Right atrium auricular region (tissue), 2 donors: ENCODE results near the gene MAOB. TPM values are rescaled to one million over a fixed set of nuclear protein-coding genes. Genes with fewer than 3 reads are reported as not detected.

Source experiments
- DNase-seq: peaks from one replicate; pipeline ENCODE4 v3.0.0-alpha.2; 2019; ENCODE audit warnings: low spot score
- H3K27ac ChIP-seq, 2 donors: fragments of 200-600 bp; sonication (generic); 1 replicate in 1 of 2; 2 replicates in 1 of 2; pipeline ENCODE4 v1.5.1; 2016 to 2019
- H3K27me3 ChIP-seq, 2 donors: fragments of 200-600 bp; sonication (generic); one replicate each; pipeline versions ENCODE4 v1.5.1 to v1.6.0; 2017 to 2019
- H3K36me3 ChIP-seq: fragments of 200-600 bp; sonication (generic); one replicate; pipeline ENCODE4 v1.5.1; 2016
- H3K4me1 ChIP-seq, 2 donors: fragments of 200-600 bp; sonication (generic); one replicate each; pipeline versions ENCODE4 v1.5.1 to v1.6.0; 2017 to 2019
- H3K4me3 ChIP-seq, 2 donors: fragments of 200-600 bp; sonication (generic); 1 replicate in 1 of 2; 2 replicates in 1 of 2; pipeline ENCODE4 v1.5.1; 2017 to 2019; ENCODE audit warnings: mild to moderate bottlenecking in 1 of 2, moderate library complexity in 1 of 2
- H3K9me3 ChIP-seq, 2 donors: fragments of 200-600 bp; sonication (generic); one replicate each; pipeline ENCODE4 v1.5.1; 2019
- total RNA-seq, 2 donors: library from RNA; depleted of rRNA; stranded (reverse); fragments of >200 nt; gene quantifications; one replicate each; pipeline ENCODE4 v1.1.0, GENCODE V29; 2016
- TF ChIP-seq, protein P1 (sequence below), 2 donors: fragments of 200-600 bp; sonication (generic); IDR thresholded peaks; one replicate each; pipeline ENCODE4 v1.5.1; 2019; ENCODE audit warnings: antibody characterized with exemption in 2 of 2

The MAOB gene
- total RNA-seq, 2 donors from 2014 or later, result 21.0 to 64.3 TPM

DNA sequence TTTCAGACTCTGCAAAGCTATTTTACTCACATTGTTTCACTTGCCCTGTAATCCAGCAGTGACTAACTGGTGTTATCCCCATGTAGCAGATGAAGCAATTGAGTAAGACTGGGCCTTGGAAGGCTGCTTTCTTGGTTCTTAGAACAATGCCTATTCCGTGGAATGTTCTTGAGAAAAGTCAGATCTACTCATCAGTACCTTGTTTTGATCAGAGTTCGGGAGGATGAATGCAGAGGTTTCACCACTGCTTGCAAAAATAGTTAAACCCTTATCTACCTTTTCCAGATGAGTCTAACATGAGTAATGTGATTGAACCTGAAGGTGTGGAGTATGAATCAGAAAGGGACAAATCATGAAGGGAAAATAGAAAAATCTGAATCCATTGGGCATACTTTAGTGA, 1.8 kb downstream of the MAOB start:
- TF ChIP-seq, protein P1, sequence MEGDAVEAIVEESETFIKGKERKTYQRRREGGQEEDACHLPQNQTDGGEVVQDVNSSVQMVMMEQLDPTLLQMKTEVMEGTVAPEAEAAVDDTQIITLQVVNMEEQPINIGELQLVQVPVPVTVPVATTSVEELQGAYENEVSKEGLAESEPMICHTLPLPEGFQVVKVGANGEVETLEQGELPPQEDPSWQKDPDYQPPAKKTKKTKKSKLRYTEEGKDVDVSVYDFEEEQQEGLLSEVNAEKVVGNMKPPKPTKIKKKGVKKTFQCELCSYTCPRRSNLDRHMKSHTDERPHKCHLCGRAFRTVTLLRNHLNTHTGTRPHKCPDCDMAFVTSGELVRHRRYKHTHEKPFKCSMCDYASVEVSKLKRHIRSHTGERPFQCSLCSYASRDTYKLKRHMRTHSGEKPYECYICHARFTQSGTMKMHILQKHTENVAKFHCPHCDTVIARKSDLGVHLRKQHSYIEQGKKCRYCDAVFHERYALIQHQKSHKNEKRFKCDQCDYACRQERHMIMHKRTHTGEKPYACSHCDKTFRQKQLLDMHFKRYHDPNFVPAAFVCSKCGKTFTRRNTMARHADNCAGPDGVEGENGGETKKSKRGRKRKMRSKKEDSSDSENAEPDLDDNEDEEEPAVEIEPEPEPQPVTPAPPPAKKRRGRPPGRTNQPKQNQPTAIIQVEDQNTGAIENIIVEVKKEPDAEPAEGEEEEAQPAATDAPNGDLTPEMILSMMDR (IDR thresholded peaks at IDR 0.05), result no peak
- Histone ChIP-seq H3K9me3 (no peaks in the 10 kb centered on the region), H3K4me1 (peaks cover 0 to 9% of the 10 kb centered on the region in 2 donors), H3K36me3 (no peaks in the 10 kb centered on the region), H3K27ac (no peak overlapping the region), H3K4me3 (no peak overlapping the region), H3K27me3 (no peaks in the 10 kb centered on the region)
- DNase-seq, result no peak

DNA sequence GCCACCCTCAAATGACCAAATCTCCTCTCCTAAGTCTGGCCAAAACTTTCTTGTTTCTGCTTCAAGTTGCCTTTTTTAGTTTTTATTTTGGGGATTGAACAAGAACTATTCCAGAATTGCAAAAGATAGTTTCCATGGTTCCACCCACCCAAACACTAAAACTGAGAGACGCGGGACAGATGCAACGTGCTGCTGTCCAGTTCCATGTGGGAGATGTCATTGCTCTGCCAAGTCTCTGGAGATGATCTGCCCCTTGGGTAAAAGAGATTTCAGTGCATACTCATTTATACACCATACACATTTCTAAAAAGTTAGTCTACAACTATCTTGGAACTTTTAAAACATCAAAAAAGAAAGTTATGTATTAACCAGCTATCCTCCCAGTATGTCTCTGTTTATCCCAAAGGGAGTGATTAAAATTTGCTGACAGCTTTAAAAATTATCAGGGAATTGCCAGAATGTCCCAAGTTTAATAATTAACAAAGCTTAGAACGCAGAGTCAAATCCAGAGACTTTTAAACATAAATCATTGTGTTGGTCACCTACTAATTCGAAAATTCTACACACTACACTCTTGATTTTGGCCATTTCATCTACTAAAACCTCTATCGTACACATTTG, 3.2 kb downstream of the MAOB start:
- H3K4me3 ChIP-seq, result no peak overlapping the region
- no peak overlapping the region for H3K27ac ChIP-seq

DNA sequence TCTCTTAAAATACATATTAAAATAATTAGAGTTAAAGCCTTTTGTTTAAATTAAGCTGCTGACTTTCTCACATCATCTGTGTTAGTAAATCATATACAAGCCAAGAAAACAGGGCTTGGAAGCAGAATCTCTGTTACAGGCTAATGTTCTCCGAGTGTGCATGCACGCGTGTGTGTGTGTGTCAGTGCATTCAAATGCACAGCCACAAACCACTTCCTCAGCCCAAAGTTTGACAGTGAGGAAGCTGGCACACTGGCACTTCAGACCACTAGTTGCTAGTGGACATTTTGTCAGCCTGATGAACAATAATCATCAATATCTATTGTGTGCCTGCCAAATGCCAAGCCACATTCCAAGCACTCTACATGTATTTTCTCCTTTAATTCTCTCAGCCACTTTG, 5.6 kb downstream of the MAOB start:
- H3K27ac ChIP-seq, result no peak overlapping the region
- H3K9me3 ChIP-seq, result peaks cover 0 to 12% of the 10 kb centered on the region in 2 donors
- H3K4me3 ChIP-seq, result no peak overlapping the region
- H3K4me1 ChIP-seq, result peaks cover 0 to 9% of the 10 kb centered on the region in 2 donors
- H3K27me3 ChIP-seq, result no peaks in the 10 kb centered on the region
- TF ChIP-seq, protein P1 (IDR thresholded peaks at IDR 0.05), result no peak
- DNase-seq, result no peak
- no peaks in the 10 kb centered on the region for H3K36me3 ChIP-seq

More for the DNA sequence above, 3.2 kb downstream of the MAOB start:
- H3K4me1 ChIP-seq, result peaks cover 0 to 9% of the 10 kb centered on the region in 2 donors
- H3K9me3 ChIP-seq, result no peaks in the 10 kb centered on the region
- no peaks in the 10 kb centered on the region for H3K36me3 ChIP-seq
- DNase-seq, result no peak
- TF ChIP-seq, protein P1 (IDR thresholded peaks at IDR 0.05), result no peak
- H3K27me3 ChIP-seq, result no peaks in the 10 kb centered on the region

DNA sequence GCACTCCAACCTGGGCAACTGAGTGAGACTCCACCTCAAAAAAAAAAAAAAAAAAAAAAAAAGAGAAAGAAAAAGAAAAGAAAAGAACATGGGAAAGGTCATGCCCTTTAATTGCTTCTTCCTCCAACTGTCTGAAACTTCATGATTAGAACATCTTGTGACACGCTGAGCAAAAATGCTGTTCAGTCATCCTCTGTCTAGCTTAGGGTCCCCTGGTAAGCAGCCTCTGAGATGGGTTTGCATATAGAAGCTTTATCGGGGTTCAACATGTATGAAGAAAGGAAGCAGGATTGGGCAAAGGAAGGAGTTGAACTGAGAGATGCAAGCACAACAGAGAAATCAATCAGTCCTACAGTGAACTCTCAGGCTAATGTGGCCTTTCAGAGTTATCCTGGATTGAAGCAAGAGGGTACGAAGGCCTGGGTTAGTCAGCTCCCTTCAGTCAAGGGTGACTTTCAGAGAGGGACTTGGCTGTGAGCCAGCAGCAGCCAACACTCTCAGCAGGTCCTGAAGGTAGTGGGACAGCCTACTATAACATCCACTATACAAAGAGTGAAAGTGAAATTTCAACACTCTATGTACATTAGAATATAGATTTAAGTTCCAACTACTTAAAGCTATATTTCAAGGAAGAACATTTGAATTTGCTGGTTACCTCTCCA, 11.4 kb downstream of the MAOB start:
- no peaks in the 10 kb centered on the region for H3K4me1 ChIP-seq
- peak overlapping the region in 1 of 2 donors; percentile 45 for H3K27ac ChIP-seq
- DNase-seq, result no peak
- H3K36me3 ChIP-seq, result no peaks in the 10 kb centered on the region
- H3K4me3 ChIP-seq, result no peak overlapping the region
- TF ChIP-seq, protein P1 (IDR thresholded peaks at IDR 0.05), result no peak
- no peaks in the 10 kb centered on the region for H3K27me3 ChIP-seq
- peaks cover 0 to 12% of the 10 kb centered on the region in 2 donors for H3K9me3 ChIP-seq

DNA sequence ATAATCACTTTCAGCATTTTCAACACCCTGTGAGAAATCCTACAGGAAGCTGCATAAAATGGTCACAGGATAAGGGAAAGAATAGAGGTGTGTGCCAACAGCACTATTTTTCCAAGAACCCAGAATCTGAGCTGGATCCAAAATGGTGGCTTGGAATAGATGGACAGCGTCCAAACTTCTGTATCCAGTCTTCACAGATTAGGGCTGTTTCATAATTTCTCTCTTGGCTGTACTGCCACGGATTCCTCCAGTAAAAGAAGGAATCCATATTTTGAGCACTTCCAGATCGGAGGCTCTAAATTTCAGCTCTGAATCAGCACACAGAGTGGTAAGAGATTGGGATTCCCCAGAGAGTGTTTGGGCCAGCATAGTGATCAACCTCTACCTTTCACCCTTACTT, 12.2 kb downstream of the MAOB start:
- Histone ChIP-seq H3K4me1 (no peaks in the 10 kb centered on the region), H3K36me3 (no peaks in the 10 kb centered on the region), H3K9me3 (peaks cover 0 to 12% of the 10 kb centered on the region in 2 donors), H3K4me3 (no peak overlapping the region), H3K27ac (peak overlapping the region in 1 of 2 donors; percentile 27), H3K27me3 (no peaks in the 10 kb centered on the region)
- TF ChIP-seq, protein P1 (IDR thresholded peaks at IDR 0.05), result no peak
- no peak for DNase-seq
